CD4-positive, alpha-beta T cell (primary cell): ENCODE results near the gene MYO19. TPM values are rescaled to one million over a fixed set of nuclear protein-coding genes. Genes with fewer than 3 reads are reported as not detected.

Experiments
- ATAC-seq: fragments of 200-7000 bp; cut with Tn5 transposase; one replicate; pipeline ENCODE4 v1.10.0; 2022; ENCODE audit warnings: mild to moderate bottlenecking; ENCODE audit not compliant: poor library complexity
- CTCF ChIA-PET: fragments of 350-600 bp; sonication (Branson Sonifier 250); formaldehyde crosslinking; loops from one replicate; lab custom pipeline; 2021; ENCODE audit warnings: antibody characterized with exemption, inconsistent platforms; lab: Charles Lee
- POLR2A ChIA-PET: fragments of 350-600 bp; sonication (Branson Sonifier 250); formaldehyde crosslinking; loops from one replicate; lab custom pipeline; 2021; ENCODE audit warnings: antibody characterized with exemption, inconsistent platforms; lab: Charles Lee
- DNase-seq, 14 experiments: peaks; one replicate each; pipeline ENCODE4 v3.0.0-alpha.2; 2013 to 2020; ENCODE audit warnings: mixed read lengths in 2 of 14
- H3K27ac ChIP-seq, 2 donors: one replicate each; pipeline versions ENCODE4 v1.5.1 to v1.7.0; 2013; ENCODE audit warnings: low read length in 2 of 2, low read depth in 1 of 2, mild to moderate bottlenecking in 1 of 2
- H3K27me3 ChIP-seq, 2 experiments: 1 replicate in 1 of 2; 2 replicates in 1 of 2; pipeline versions ENCODE4 v1.6.1 to v1.7.0; 2013; ENCODE audit warnings: low read length in 2 of 2, control low read depth in 1 of 2, mild to moderate bottlenecking in 1 of 2, moderate library complexity in 1 of 2; ENCODE audit not compliant: insufficient read depth in 2 of 2, control insufficient read depth in 1 of 2
- H3K36me3 ChIP-seq: one replicate; pipeline ENCODE4 v1.6.1; 2013; ENCODE audit warnings: low read length, control low read depth; ENCODE audit not compliant: insufficient read depth
- H3K4me1 ChIP-seq: one replicate; pipeline ENCODE4 v1.6.1; 2013; ENCODE audit warnings: low read length, control low read depth; ENCODE audit not compliant: insufficient read depth
- H3K4me3 ChIP-seq: one replicate; pipeline ENCODE4 v1.5.1; 2013; ENCODE audit warnings: mild to moderate bottlenecking, low read length, moderate library complexity
- H3K9me3 ChIP-seq, 2 experiments: 1 replicate in 1 of 2; 2 replicates in 1 of 2; pipeline versions ENCODE4 v1.6.1 to v1.7.0; 2013; ENCODE audit warnings: low read length in 2 of 2, mild to moderate bottlenecking in 2 of 2, control low read depth in 1 of 2, moderate library complexity in 1 of 2; ENCODE audit not compliant: control insufficient read depth in 1 of 2, insufficient read depth in 1 of 2
- H3K27ac Mint-ChIP-seq: one replicate; pipeline ENCODE4 v1.8.0; 2020; ENCODE audit warnings: mixed read lengths
- H3K27me3 Mint-ChIP-seq: one replicate; pipeline ENCODE4 v1.8.0; 2021; ENCODE audit warnings: mixed read lengths
- H3K36me3 Mint-ChIP-seq: one replicate; pipeline ENCODE4 v1.8.0; 2021; ENCODE audit warnings: low read depth, mixed read lengths
- H3K4me1 Mint-ChIP-seq: one replicate; pipeline ENCODE4 v1.8.0; 2021; ENCODE audit warnings: low read depth, mixed read lengths
- H3K4me3 Mint-ChIP-seq: one replicate; pipeline ENCODE4 v1.8.0; 2020; ENCODE audit warnings: mild to moderate bottlenecking, mixed read lengths
- H3K9me3 Mint-ChIP-seq: one replicate; pipeline ENCODE4 v1.8.0; 2020; ENCODE audit warnings: mixed read lengths
- intact Hi-C, 2 experiments: fragments of 100-400 bp; cut with DNase I in 1 of 2; cut with micrococcal nuclease in 1 of 2; formaldehyde crosslinking; loops; one replicate each; pipeline versions ENCODE4 v1.15.1 to v1.9.0; 2023 to 2025; cut with DNase I, micrococcal nuclease
- total RNA-seq, 174 experiments: library from RNA in 2 of 174; stranded (reverse) in 2 of 174; gene quantifications; one replicate each; pipeline ENCODE4 v1.2.3 and lab custom pipeline; 2021 to 2026
- TF ChIP-seq, protein P1 (sequence below): fragments of 200-600 bp; IDR thresholded peaks from one replicate; pipeline ENCODE4 v1.8.0; 2022; ENCODE audit warnings: antibody characterized with exemption, mild to moderate bottlenecking

MYO19 gene
- total RNA-seq, 2 experiments from 2014 or later: 64.4 to 70.5 TPM

DNA sequence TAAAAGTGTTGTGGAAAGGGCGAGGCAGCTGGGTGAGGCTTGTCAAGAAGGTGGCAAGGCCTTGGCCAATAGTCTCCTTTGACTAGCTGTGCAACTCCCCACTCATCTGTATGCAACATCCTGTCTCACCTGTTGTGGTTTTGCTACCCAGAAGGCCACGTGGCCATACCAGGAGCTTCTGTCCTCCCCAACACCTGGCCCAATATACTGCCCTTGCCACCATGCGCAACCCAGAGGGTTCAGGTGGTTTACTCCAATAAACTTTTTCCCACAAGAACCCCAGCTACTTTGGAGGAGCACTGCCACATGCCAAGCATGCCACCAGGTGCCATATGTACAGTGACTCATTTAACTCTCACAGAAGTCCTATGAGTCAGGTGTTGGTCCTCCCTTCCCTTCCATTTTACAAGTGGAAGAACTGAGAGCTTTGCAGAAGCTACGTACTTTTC, 10.2 kb downstream of the MYO19 start:
- DNase-seq (no peak), ATAC-seq (no peak)
- Histone ChIP-seq H3K9me3 (no peaks in the 10 kb centered on the region), H3K36me3 (peaks cover 50% of the 10 kb centered on the region), H3K27ac (no peak overlapping the region), H3K4me3 (no peak overlapping the region), H3K4me1 (peaks cover 9% of the 10 kb centered on the region), H3K27me3 (no peaks in the 10 kb centered on the region)
- TF ChIP-seq, protein P1, sequence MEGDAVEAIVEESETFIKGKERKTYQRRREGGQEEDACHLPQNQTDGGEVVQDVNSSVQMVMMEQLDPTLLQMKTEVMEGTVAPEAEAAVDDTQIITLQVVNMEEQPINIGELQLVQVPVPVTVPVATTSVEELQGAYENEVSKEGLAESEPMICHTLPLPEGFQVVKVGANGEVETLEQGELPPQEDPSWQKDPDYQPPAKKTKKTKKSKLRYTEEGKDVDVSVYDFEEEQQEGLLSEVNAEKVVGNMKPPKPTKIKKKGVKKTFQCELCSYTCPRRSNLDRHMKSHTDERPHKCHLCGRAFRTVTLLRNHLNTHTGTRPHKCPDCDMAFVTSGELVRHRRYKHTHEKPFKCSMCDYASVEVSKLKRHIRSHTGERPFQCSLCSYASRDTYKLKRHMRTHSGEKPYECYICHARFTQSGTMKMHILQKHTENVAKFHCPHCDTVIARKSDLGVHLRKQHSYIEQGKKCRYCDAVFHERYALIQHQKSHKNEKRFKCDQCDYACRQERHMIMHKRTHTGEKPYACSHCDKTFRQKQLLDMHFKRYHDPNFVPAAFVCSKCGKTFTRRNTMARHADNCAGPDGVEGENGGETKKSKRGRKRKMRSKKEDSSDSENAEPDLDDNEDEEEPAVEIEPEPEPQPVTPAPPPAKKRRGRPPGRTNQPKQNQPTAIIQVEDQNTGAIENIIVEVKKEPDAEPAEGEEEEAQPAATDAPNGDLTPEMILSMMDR: no peak
- Mint-ChIP-seq H3K9me3 (no peaks in the 10 kb centered on the region), H3K36me3 (peaks cover 66% of the 10 kb centered on the region), H3K4me1 (no peaks in the 10 kb centered on the region), H3K27ac (no peak overlapping the region), H3K27me3 (no peaks in the 10 kb centered on the region), H3K4me3 (no peak overlapping the region)
- CTCF ChIA-PET: interaction anchor here (1.4 kb wide), 1 partner anchor 9 kb away, joined by 6 read pairs; no protein-coding TSS in a partner anchor
- POLR2A ChIA-PET: interaction anchor here (0.9 kb wide), 1 partner anchor 11 kb away, joined by 4 read pairs; no protein-coding TSS in a partner anchor
- intact Hi-C loops: no loop called here

DNA sequence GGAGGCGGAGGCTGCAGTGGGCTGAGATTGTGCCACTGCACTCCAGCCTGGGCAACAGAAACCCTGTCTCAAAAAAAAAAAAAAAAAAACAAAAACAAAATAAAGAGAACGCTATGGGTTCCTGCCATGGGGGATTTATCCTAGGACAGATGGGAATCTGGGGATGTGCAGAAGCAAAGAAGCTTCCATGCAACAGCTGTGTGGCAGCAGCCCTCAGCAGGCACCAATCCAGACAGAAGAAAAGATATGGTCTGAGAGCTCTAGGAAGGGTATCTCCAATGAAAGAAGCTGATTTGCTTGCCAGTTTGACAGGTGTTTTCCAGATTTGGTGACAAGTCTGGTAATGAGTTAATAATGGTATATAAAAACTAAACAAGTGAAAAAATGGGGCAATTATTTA, 11.6 kb downstream of the MYO19 start:
- H3K9me3 Mint-ChIP-seq: no peaks in the 10 kb centered on the region

DNA sequence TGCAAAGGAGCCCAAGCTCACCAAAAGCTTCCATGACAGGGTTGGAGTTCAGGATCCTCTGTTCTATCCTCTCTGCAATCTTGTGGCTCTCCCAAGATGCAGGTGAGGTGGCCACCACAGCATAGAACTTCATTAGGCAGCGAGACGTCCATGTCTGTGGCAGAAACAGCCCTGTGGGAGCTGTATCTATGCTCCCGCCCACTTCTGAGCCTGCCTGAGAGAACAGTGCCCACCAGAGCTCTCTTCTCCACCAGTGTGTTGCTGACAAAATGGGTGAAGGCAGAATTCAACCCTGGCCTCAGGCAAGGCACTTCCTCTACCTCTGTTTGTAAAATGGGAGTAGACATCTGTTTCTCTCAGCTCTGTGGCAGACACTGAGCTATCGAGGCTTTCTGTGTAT, 18.8 kb downstream of the MYO19 start:
- Histone ChIP-seq H3K4me3 (no peak overlapping the region), H3K27ac (no peak overlapping the region), H3K9me3 (no peaks in the 10 kb centered on the region), H3K27me3 (no peaks in the 10 kb centered on the region), H3K4me1 (no peaks in the 10 kb centered on the region), H3K36me3 (peaks cover 17% of the 10 kb centered on the region)
- CTCF ChIA-PET: interaction anchor here (0.7 kb wide), 1 partner anchor 21 kb away, joined by 3 read pairs; no protein-coding TSS in a partner anchor
- no peaks in the 10 kb centered on the region for H3K27me3 Mint-ChIP-seq
- H3K4me3 Mint-ChIP-seq: no peak overlapping the region
- TF ChIP-seq, protein P1: no peak
- H3K9me3 Mint-ChIP-seq: no peaks in the 10 kb centered on the region
- peaks cover 59% of the 10 kb centered on the region for H3K36me3 Mint-ChIP-seq
- ATAC-seq: no peak
- no peak overlapping the region for H3K27ac Mint-ChIP-seq
- DNase-seq: no peak
- intact Hi-C loops: no loop called here
- H3K4me1 Mint-ChIP-seq: no peaks in the 10 kb centered on the region
- POLR2A ChIA-PET: interaction anchor here (1.5 kb wide), 1 partner anchor 20 kb away, joined by 5 read pairs; no protein-coding TSS in a partner anchor

More for the DNA sequence above, 11.6 kb downstream of the MYO19 start:
- no peak for ATAC-seq
- intact Hi-C loops: no loop called here
- H3K4me1 Mint-ChIP-seq: no peaks in the 10 kb centered on the region
- DNase-seq: no peak
- H3K27me3 ChIP-seq: no peaks in the 10 kb centered on the region
- ChIA-PET POLR2A (no interaction called here), CTCF (no interaction called here)
- H3K4me3 Mint-ChIP-seq: no peak overlapping the region
- no peak overlapping the region for H3K4me3 ChIP-seq
- TF ChIP-seq, protein P1: no peak
- H3K36me3 ChIP-seq: peaks cover 43% of the 10 kb centered on the region
- H3K36me3 Mint-ChIP-seq: peaks cover 61% of the 10 kb centered on the region
- no peak overlapping the region for H3K27ac Mint-ChIP-seq
- no peak overlapping the region for H3K27ac ChIP-seq
- no peaks in the 10 kb centered on the region for H3K27me3 Mint-ChIP-seq
- peaks cover 9% of the 10 kb centered on the region for H3K4me1 ChIP-seq
- H3K9me3 ChIP-seq: no peaks in the 10 kb centered on the region
